GM10847 (cell line): ENCODE results near the gene AQP7.

ENCODE experiments used
- POLR2A ChIP-seq: IDR thresholded peaks from 2 replicates; pipeline ENCODE4 v1.6.1; 2011; ENCODE audit not compliant: insufficient read length; ENCODE audit errors: extremely low read depth

AQP7 gene

GRCh38 chr9:33414268-33414667 lies 11.9 kb upstream of the AQP7 start:
- TF ChIP-seq POLR2A: no peak

GRCh38 chr9:33408087-33408486 lies 5.7 kb upstream of the AQP7 start:
- TF ChIP-seq POLR2A: no peak

- TF ChIP-seq POLR2A: no peak
Measured at GRCh38 chr9:33407061-33407460, 4.7 kb upstream of the AQP7 start.

- no peak for TF ChIP-seq POLR2A
Measured at GRCh38 chr9:33404788-33405362, 2.5 kb upstream of the AQP7 start.

- no peak for TF ChIP-seq POLR2A
Measured at GRCh38 chr9:33403941-33404787, 1.8 kb upstream of the AQP7 start.

- TF ChIP-seq POLR2A: no peak
Measured at GRCh38 chr9:33393581-33393980, 8.8 kb downstream of the AQP7 start.

GRCh38 chr9:33388110-33388994 lies 14.0 kb downstream of the AQP7 start:
- no peak for TF ChIP-seq POLR2A

GRCh38 chr9:33381231-33381791 lies 21.1 kb downstream of the AQP7 start:
- no peak for TF ChIP-seq POLR2A

- TF ChIP-seq POLR2A: no peak
Measured at GRCh38 chr9:33380390-33381094, 21.8 kb downstream of the AQP7 start.

- no peak for TF ChIP-seq POLR2A
Measured at GRCh38 chr9:33379666-33380389, 22.5 kb downstream of the AQP7 start.

- no peak for TF ChIP-seq POLR2A
Measured at GRCh38 chr9:33378121-33378795, 24.1 kb downstream of the AQP7 start.

GRCh38 chr9:33377089-33377715 lies 25.2 kb downstream of the AQP7 start:
- no peak for TF ChIP-seq POLR2A

GRCh38 chr9:33375841-33376321 lies 26.5 kb downstream of the AQP7 start:
- no peak for TF ChIP-seq POLR2A
